CD8-positive, alpha-beta memory T cell (primary cell): ENCODE data around the gene PROX2. TPM values are rescaled to one million over a fixed set of nuclear protein-coding genes. Genes with fewer than 3 reads are reported as not detected.

Source experiments
- CTCF ChIA-PET: fragments of 350-600 bp; sonication (Branson Sonifier 250); formaldehyde crosslinking; loops from one replicate; lab custom pipeline; 2021; ENCODE audit warnings: antibody characterized with exemption; lab: Charles Lee
- POLR2A ChIA-PET: fragments of 350-600 bp; sonication (Branson Sonifier 250); formaldehyde crosslinking; loops from one replicate; lab custom pipeline; 2021; ENCODE audit warnings: antibody characterized with exemption; lab: Charles Lee
- DNase-seq, 5 donors: peaks; one replicate each; pipeline versions ENCODE4 v3.0.0 to v3.0.0-alpha.2; 2020 to 2022; ENCODE audit warnings: mixed read lengths in 1 of 5
- H3K27ac ChIP-seq: one replicate; pipeline ENCODE4 v1.7.0; 2013; ENCODE audit warnings: low read depth, mild to moderate bottlenecking, low read length, moderate library complexity
- H3K27me3 ChIP-seq: 2 replicates; pipeline ENCODE4 v1.7.0; 2013; ENCODE audit warnings: low read length, mild to moderate bottlenecking; ENCODE audit not compliant: insufficient read depth, poor library complexity, severe bottlenecking
- H3K36me3 ChIP-seq: 2 replicates; pipeline ENCODE4 v1.7.0; 2013; ENCODE audit warnings: mild to moderate bottlenecking, low read length, moderate library complexity; ENCODE audit not compliant: insufficient read depth
- H3K4me1 ChIP-seq: 2 replicates; pipeline ENCODE4 v1.7.0; 2013; ENCODE audit warnings: mild to moderate bottlenecking, low read length, moderate library complexity; ENCODE audit not compliant: insufficient read depth
- H3K4me3 ChIP-seq: 2 replicates; pipeline ENCODE4 v1.7.0; 2013; ENCODE audit warnings: mild to moderate bottlenecking, low read length
- H3K9me3 ChIP-seq: 2 replicates; pipeline ENCODE4 v1.7.0; 2013; ENCODE audit warnings: mild to moderate bottlenecking, low read length
- H3K27ac Mint-ChIP-seq, 8 donors: one replicate each; pipeline ENCODE4 v1.8.0; 2020 to 2021; ENCODE audit warnings: mixed read lengths in 8 of 8, mild to moderate bottlenecking in 6 of 8, inconsistent platforms in 3 of 8, moderate library complexity in 3 of 8
- H3K27me3 Mint-ChIP-seq, 2 donors: one replicate each; pipeline ENCODE4 v1.8.0; 2020 to 2021; ENCODE audit warnings: mixed read lengths in 2 of 2, mild to moderate bottlenecking in 1 of 2, moderate library complexity in 1 of 2
- H3K36me3 Mint-ChIP-seq, 3 donors: one replicate each; pipeline ENCODE4 v1.8.0; 2020 to 2021; ENCODE audit warnings: mixed read lengths in 3 of 3, inconsistent platforms in 1 of 3, mild to moderate bottlenecking in 1 of 3
- H3K4me1 Mint-ChIP-seq, 3 donors: one replicate each; pipeline ENCODE4 v1.8.0; 2020 to 2021; ENCODE audit warnings: mixed read lengths in 3 of 3, inconsistent platforms in 1 of 3, mild to moderate bottlenecking in 1 of 3
- H3K4me3 Mint-ChIP-seq, 7 donors: one replicate each; pipeline ENCODE4 v1.8.0; 2020 to 2021; ENCODE audit warnings: mixed read lengths in 7 of 7, mild to moderate bottlenecking in 6 of 7, moderate library complexity in 4 of 7, inconsistent platforms in 2 of 7
- H3K9me3 Mint-ChIP-seq, 5 donors: one replicate each; pipeline ENCODE4 v1.8.0; 2020 to 2022; ENCODE audit warnings: mixed read lengths in 5 of 5, mild to moderate bottlenecking in 3 of 5, moderate library complexity in 2 of 5, inconsistent platforms in 1 of 5
- polyA plus RNA-seq: library from polyadenylated mRNA; unstranded; fragments of 300-500 nt; fragmentation: Illumina TruSeq; gene quantifications from one replicate; pipeline ENCODE4 v1.2.3, GENCODE V29; 2021
- total RNA-seq, 2 experiments: library from RNA; stranded (reverse); gene quantifications; one replicate each; pipeline ENCODE4 v1.2.3, GENCODE V29; 2021

Gene PROX2
- total and polyA plus RNA-seq, 3 experiments from 2014 or later = 0.24 to 0.33 TPM; not detected in 1

GRCh38 chr14:74886001-74886400 is 10.1 kb upstream of the PROX2 start:
- H3K4me3 Mint-ChIP-seq = peak overlapping the region in 4 of 7 donors; percentile 10 to 44 (median 28)
- no peaks in the 10 kb centered on the region for H3K27me3 ChIP-seq
- ChIA-PET POLR2A (no interaction called here), CTCF (interaction anchor here (1.1 to 1.5 kb wide), 2 partner anchors 9 to 19 kb away, joined by 4 read pairs; partner anchors contain the start of gene PROX2)
- H3K4me3 ChIP-seq = no peak overlapping the region
- H3K36me3 Mint-ChIP-seq = peaks cover 0 to 57% (median 6%) of the 10 kb centered on the region in 3 donors
- no peaks in the 10 kb centered on the region for H3K9me3 Mint-ChIP-seq
- peaks cover 50% of the 10 kb centered on the region for H3K4me1 ChIP-seq
- no peak overlapping the region for H3K27ac ChIP-seq
- DNase-seq = no peak
- H3K36me3 ChIP-seq = peaks cover 11% of the 10 kb centered on the region
- peak overlapping the region; percentile 19 to 92 (median 76) for H3K27ac Mint-ChIP-seq
- no peaks in the 10 kb centered on the region for H3K27me3 Mint-ChIP-seq
- H3K9me3 ChIP-seq = no peaks in the 10 kb centered on the region
- H3K4me1 Mint-ChIP-seq = peaks cover 66 to 77% (median 70%) of the 10 kb centered on the region in 3 donors

- Mint-ChIP-seq H3K27me3 (no peaks in the 10 kb centered on the region), H3K9me3 (no peaks in the 10 kb centered on the region), H3K4me1 (peaks cover 60 to 81% (median 72%) of the 10 kb centered on the region in 3 donors), H3K27ac (peak overlapping the region; percentile 91 to 100 (median 99)), H3K4me3 (peak overlapping the region; percentile 97 to 100 (median 99)), H3K36me3 (peaks cover 0 to 33% (median 2%) of the 10 kb centered on the region in 3 donors)
- H3K4me1 ChIP-seq = peaks cover 37% of the 10 kb centered on the region
- H3K9me3 ChIP-seq = no peaks in the 10 kb centered on the region
- CTCF ChIA-PET = interaction anchor here (0.9 to 12.1 kb wide), 11 partner anchors 8 to 273 kb away, joined by 3 to 125 read pairs (median 6); no protein-coding TSS in a partner anchor
- H3K27me3 ChIP-seq = no peaks in the 10 kb centered on the region
- peak overlapping the region; percentile 92 for H3K4me3 ChIP-seq
- POLR2A ChIA-PET = interaction anchor here (0.7 to 2.1 kb wide), 5 partner anchors 14 to 264 kb away, joined by 3 to 14 read pairs (median 5); no protein-coding TSS in a partner anchor
- DNase-seq = peak; percentile 41 to 78 (median 67)
- H3K36me3 ChIP-seq = no peaks in the 10 kb centered on the region
- H3K27ac ChIP-seq = peak overlapping the region; percentile 93
Observed at GRCh38 chr14:74882103-74882920, 6.4 kb upstream of the PROX2 start.

GRCh38 chr14:74881431-74882102 is 5.6 kb upstream of the PROX2 start, which contains the start of gene DLST:
Gene DLST (plus strand): TSS chr14:74881916. CDS start chr14:74881954, 38 bp downstream.
- Histone ChIP-seq H3K27me3 (no peaks in the 10 kb centered on the region), H3K4me1 (peaks cover 39% of the 10 kb centered on the region), H3K36me3 (no peaks in the 10 kb centered on the region), H3K9me3 (no peaks in the 10 kb centered on the region), H3K4me3 (peak within 1 kb of the TSS; percentile 92), H3K27ac (peak within 1 kb of the TSS; percentile 93)
- ChIA-PET POLR2A (interaction anchor here (0.7 to 2.1 kb wide), 3 partner anchors 14 to 244 kb away, joined by 5 to 14 read pairs (median 5); no protein-coding TSS in a partner anchor), CTCF (interaction anchor here (1.0 to 12.1 kb wide), 7 partner anchors 9 to 272 kb away, joined by 3 to 125 read pairs (median 7); no protein-coding TSS in a partner anchor)
- Mint-ChIP-seq H3K36me3 (peaks cover 0 to 33% (median 2%) of the 10 kb centered on the region in 3 donors), H3K4me1 (peaks cover 60 to 76% (median 71%) of the 10 kb centered on the region in 3 donors), H3K9me3 (no peaks in the 10 kb centered on the region), H3K27me3 (peaks cover 0 to 1% of the 10 kb centered on the region in 2 donors), H3K4me3 (peak within 1 kb of the TSS; percentile 97 to 100 (median 99)), H3K27ac (peak within 1 kb of the TSS; percentile 91 to 100 (median 99))
- peak; percentile 76 to 89 (median 81) for DNase-seq

GRCh38 chr14:74879427-74880182 is 3.7 kb upstream of the PROX2 start:
- no peaks in the 10 kb centered on the region for H3K27me3 ChIP-seq
- Mint-ChIP-seq H3K9me3 (no peaks in the 10 kb centered on the region), H3K27ac (peak overlapping the region in 7 of 8 donors; percentile 53 to 91 (median 75)), H3K27me3 (peaks cover 0 to 1% of the 10 kb centered on the region in 2 donors), H3K4me3 (peak overlapping the region in 5 of 7 donors; percentile 7 to 85 (median 47)), H3K36me3 (peaks cover 0 to 16% (median 0%) of the 10 kb centered on the region in 3 donors), H3K4me1 (peaks cover 55 to 72% (median 66%) of the 10 kb centered on the region in 3 donors)
- H3K27ac ChIP-seq = no peak overlapping the region
- no peak overlapping the region for H3K4me3 ChIP-seq
- no peaks in the 10 kb centered on the region for H3K36me3 ChIP-seq
- ChIA-PET POLR2A (interaction anchor here (0.7 kb wide), 1 partner anchor 12 kb away, joined by 4 read pairs; no protein-coding TSS in a partner anchor), CTCF (interaction anchor here (1.1 to 12.1 kb wide), 6 partner anchors 9 to 50 kb away, joined by 3 to 125 read pairs (median 4); no protein-coding TSS in a partner anchor)
- H3K9me3 ChIP-seq = no peaks in the 10 kb centered on the region
- no peak for DNase-seq
- H3K4me1 ChIP-seq = peaks cover 46% of the 10 kb centered on the region

- Mint-ChIP-seq H3K4me1 (peaks cover 23 to 40% (median 33%) of the 10 kb centered on the region in 3 donors), H3K27ac (peak overlapping the region in 7 of 8 donors; percentile 34 to 92 (median 67)), H3K4me3 (peak overlapping the region in 5 of 7 donors; percentile 12 to 71 (median 51)), H3K9me3 (no peaks in the 10 kb centered on the region), H3K27me3 (peaks cover 0 to 1% of the 10 kb centered on the region in 2 donors), H3K36me3 (no peaks in the 10 kb centered on the region)
- DNase-seq = no peak
- no peak overlapping the region for H3K4me3 ChIP-seq
- peaks cover 17% of the 10 kb centered on the region for H3K4me1 ChIP-seq
- H3K27me3 ChIP-seq = no peaks in the 10 kb centered on the region
- H3K9me3 ChIP-seq = no peaks in the 10 kb centered on the region
- no peaks in the 10 kb centered on the region for H3K36me3 ChIP-seq
- ChIA-PET CTCF (interaction anchor here (9.7 to 12.1 kb wide), 2 partner anchors 13 to 31 kb away, joined by 84 to 125 read pairs; no protein-coding TSS in a partner anchor), POLR2A (no interaction called here)
- no peak overlapping the region for H3K27ac ChIP-seq
Observed at GRCh38 chr14:74875204-74875603, 741 bp downstream of the PROX2 start.

DNA sequence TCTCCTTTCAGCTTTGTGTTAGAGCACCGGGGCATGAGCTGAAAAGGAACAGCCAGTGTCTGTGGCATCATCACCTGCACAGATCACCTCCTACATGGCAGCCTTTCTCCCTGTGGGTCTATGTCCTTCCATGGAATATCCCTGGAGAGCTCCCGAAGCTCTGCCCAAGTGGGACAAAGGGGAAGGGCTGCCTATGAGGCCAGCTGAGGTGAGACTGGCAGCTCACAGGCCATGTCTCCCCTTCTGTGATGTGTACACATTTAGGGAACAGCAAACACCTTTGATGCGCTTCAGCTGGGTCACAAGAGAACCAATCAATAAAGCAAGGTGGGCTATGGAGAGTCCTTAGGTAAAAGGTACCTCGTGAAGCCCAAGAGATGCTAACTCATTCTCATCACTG is 4.1 kb downstream of the PROX2 start:
- DNase-seq = no peak
- Mint-ChIP-seq H3K27me3 (peaks cover 0 to 1% of the 10 kb centered on the region in 2 donors), H3K36me3 (no peaks in the 10 kb centered on the region), H3K4me1 (peaks cover 30 to 41% (median 37%) of the 10 kb centered on the region in 3 donors), H3K9me3 (no peaks in the 10 kb centered on the region), H3K4me3 (no peak overlapping the region), H3K27ac (no peak overlapping the region)
- Histone ChIP-seq H3K36me3 (no peaks in the 10 kb centered on the region), H3K9me3 (no peaks in the 10 kb centered on the region), H3K4me1 (peaks cover 28% of the 10 kb centered on the region), H3K27ac (no peak overlapping the region), H3K27me3 (no peaks in the 10 kb centered on the region), H3K4me3 (no peak overlapping the region)
- ChIA-PET CTCF (interaction anchor here (0.8 to 12.1 kb wide), 7 partner anchors 8 to 425 kb away, joined by 3 to 125 read pairs (median 4); no protein-coding TSS in a partner anchor), POLR2A (no interaction called here)

DNA sequence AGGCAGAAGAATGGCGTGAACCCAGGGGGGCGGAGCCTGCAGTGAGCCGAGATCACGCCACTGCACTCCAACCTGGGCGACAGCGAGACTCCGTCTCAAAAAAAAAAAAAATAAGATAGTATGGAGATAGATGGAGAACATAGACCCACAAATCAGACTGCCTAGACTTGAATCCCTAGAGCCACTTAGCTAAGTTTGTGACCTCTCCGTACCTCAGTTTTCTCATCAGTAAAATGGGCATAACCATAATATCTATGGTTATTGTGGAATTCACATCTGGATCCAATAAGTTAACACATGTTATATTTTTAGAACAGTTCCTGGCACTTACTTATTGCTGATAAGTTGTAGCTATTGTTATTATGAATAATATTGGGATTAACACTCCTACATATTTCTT is 7.2 kb downstream of the PROX2 start:
- H3K36me3 ChIP-seq = no peaks in the 10 kb centered on the region
- peaks cover 15% of the 10 kb centered on the region for H3K4me1 ChIP-seq
- POLR2A ChIA-PET = interaction anchor here (2.7 kb wide), 1 partner anchor 13 kb away, joined by 14 read pairs; the partner anchor contains the start of gene DLST
- no peak overlapping the region for H3K27ac ChIP-seq
- no peak overlapping the region for H3K4me3 Mint-ChIP-seq
- CTCF ChIA-PET = interaction anchor here (1.3 to 3.5 kb wide), 5 partner anchors 8 to 260 kb away, joined by 4 to 15 read pairs (median 7); partner anchors contain the start of genes DLST and PROX2
- no peak overlapping the region for H3K4me3 ChIP-seq
- no peaks in the 10 kb centered on the region for H3K27me3 Mint-ChIP-seq
- no peaks in the 10 kb centered on the region for H3K36me3 Mint-ChIP-seq
- H3K4me1 Mint-ChIP-seq = peaks cover 22 to 30% (median 26%) of the 10 kb centered on the region in 3 donors
- DNase-seq = no peak
- H3K9me3 ChIP-seq = no peaks in the 10 kb centered on the region
- no peaks in the 10 kb centered on the region for H3K27me3 ChIP-seq
- no peaks in the 10 kb centered on the region for H3K9me3 Mint-ChIP-seq
- H3K27ac Mint-ChIP-seq = peak overlapping the region in 2 of 8 donors; percentile 18 to 34
